DLD1 (cell line): Measurements from ENCODE around the gene HOXA11.

ENCODE experiments used
- in situ Hi-C: cut with HindIII; loops from 2 replicates; pipeline ENCODE4 v1.10.0; 2017; ENCODE audit warnings: low sequenced_read_pairs

The HOXA11 gene

DNA sequence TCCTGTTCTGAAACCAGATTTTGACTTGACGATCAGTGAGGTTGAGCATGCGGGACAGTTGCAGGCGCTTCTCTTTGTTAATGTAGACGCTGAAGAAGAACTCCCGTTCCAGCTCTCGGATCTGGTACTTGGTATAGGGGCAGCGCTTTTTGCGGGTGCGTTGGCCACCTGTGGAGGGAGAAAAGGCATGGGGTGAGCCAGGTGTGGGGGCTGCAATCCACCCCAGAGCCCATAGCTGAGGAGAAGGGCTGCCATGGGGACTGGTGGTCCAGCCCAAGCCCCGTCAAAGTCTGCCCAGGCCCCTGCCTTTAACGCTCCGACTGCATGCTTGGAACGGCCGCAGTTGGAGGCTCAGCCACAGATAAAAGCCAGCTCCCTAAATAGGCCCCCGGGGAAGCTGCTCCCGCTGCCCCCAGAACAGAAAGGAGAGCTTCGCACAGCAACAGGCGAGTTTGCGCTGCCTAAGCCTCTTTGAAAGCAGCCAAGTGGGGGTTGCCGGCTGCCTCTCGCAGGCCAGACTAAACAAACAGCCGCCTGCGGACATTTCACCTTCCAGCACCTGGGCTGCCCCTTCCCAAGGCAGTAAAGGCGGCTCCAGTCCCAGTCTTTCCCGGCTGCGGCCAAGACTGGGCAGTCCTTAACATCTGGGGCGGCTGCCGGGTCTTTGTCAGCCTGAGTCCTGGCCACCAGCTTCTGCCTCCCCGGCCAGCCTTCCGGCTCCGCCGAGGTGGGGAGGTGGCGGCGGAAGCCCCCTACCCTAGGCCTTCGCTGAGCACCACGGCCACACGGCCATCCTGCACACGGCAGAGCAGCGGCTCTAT lies 2.0 kb downstream of the HOXA11 start:
- in situ Hi-C loops = no loop called here

DNA sequence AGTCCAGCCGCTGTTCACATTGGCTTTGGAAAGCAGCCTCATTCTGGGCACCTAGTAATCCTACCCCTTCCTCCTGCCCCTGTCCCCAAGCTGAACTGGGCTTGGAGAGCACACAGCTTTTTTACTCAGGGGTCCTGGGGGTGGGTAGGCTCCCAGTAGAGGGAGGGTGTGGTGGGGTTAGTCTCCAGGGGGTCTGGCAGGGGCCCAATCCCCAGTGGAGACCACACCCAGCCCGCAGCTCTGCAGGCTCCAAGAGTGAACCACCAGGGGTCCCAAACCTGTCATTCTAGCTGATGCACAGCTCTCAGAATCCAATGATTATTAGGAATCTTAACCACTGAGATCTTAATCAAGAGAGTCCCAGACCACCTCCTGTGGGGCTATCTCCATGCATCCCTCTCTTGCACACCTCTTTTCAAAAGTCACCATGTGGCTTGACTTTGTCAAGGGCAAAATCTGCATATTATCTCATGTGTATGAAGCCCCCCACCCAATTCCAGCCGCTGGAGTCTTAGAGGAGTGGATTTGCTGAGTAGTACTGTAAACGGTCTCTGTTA lies 2.7 kb downstream of the HOXA11 start:
- in situ Hi-C loops = no loop called here

DNA sequence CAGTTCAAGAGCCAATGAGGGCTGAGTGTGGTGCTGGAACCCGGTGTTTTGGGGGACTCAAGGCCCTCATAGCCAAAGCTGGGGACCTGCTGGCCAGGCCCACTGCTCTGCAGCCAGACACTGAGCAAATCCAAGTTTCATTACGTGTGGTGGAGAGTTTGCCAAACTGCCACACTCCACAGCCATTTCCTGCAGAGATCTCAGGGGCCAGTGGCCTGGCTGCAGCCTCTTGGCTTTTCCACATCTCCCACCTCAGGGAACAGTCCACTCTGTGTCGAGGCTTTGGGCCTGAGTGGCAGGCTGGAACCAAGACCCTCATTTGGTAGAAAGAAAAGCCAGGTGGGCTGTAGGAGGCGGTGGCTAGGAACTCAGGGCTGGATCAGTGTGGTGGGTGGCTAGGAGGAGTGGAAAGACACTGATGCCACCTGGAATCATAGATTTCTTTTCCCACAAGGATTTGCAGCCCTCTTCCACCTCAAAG lies 3.2 kb downstream of the HOXA11 start:
- in situ Hi-C loops = no loop called here

DNA sequence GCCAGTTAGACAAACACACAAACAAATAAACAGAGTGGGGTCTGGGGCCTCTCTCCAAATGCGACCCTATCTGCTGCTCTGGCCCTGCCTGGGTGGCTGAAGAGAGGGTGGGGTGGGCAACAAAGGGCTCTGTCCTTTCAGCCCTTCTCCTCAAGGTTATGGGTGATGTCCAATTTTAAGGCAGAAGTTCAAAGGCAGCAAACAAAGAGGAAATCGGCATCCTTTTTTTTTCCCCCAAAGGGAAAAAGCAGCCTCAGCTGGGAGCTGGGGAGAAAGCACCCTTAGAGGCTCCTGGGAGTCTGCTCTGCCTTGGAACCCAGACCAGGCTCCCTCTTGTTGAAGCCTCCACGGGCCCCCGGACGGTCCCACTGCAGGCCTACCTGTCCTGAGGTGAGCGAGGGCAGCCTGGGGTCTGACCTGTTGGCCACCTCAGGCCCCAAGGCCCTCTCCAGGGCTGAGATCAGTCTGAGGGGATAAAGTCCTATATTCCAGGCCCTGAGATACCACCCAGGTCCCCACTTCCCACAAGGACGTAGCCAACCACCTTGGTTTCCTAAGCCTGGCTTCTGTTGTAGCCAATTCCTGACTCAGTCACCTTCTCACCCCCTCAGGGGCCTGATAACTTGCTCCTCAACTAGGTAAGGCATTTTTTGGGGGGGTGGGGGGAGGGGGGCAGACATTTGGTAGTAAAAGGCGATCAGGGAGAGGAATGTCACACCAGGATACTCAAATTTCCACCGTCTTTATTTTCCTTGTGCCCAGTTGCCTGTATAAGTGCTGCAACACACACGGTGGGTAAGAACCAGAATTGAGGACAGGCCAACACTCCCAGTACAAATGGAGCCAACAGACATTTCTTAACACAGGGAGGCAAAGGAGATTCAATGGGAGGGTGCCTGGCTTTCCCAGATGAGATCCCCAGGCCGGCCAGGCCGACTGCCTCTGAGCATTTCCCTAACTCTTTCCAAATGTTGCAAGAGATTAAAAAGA lies 4.3 kb downstream of the HOXA11 start:
- in situ Hi-C loops = no loop called here

DNA sequence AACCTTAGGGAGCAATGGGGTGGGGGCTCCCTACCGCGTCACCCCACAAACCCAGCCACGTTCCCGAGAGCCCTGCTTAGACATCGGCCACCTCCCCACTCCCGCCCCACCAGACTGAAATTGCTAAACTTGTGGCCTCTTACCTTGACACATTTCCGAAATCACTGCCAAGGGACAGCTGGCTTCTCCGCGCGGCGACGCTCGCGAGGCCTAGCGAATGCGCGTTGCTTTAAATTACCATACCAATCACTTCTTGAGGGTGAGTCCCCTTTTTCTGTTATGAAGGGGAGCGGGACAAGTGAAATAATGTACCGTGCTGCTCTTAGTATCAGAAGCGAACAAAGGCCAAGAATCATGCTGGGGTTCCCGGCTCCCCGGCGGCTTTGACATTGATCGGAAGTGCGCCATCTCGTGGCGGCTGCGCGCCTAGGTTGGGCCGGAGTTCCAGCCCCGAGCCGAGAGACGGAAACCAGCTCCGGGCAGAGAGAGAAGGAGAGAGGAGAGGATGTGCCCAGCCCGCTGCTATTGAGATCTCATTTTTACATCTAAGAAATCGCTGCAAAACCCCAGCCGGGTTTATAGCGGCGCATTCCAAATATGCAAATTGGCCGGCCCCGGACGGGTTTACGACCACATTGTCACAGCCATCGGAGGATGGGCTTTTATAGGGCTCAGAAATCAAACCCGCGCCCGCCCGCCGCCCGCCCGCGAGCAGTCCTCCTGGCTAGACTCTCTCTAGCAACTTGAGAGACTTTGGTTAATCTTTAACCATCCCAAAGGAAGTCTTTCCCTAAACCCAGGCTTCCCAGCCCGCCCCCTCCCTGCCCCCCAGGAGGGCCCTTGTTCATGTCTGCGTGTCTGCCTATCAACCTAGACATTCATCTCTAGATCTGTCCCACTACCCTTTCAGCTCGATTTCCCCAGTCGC lies 5.3 kb downstream of the HOXA11 start:
- in situ Hi-C loops = no loop called here

DNA sequence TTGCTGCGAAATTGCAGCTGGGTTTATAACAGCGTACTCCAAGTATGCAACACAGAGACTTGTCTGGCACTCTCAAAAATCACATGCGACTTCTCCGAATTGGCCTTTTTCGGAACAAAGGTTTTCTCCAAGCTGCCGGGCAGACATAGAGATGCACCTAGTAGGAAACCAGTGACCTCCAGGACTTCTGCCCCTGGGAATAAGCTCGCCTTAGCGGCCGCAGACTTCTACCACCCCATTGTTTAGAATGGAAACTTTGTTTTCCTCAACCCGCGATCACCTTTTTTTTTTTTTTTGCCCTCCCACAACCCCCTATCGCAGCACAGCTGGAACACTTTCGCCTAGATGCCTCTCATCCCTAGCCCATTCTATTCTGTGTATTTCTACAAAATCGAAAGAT lies 6.0 kb downstream of the HOXA11 start:
- in situ Hi-C loops = no loop called here

DNA sequence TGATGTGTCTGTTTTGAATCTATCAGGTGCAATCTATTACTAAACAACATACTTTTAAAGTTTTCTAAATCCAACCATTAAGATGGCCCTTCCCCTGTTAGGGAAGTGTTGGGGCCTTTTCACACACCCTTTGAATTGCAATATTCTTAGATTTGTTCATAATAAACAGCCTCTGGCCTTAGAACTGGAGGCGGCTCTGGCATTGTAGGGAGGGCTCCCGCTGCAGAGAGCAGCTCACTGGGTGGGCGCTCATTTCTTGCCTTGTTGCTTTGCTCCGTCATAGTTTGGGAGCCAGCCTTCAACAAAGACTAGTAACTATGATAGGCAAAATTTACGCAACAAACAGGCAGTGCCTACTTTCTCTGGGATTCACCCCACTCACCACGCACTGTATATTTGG lies 6.7 kb downstream of the HOXA11 start:
- in situ Hi-C loops = no loop called here

DNA sequence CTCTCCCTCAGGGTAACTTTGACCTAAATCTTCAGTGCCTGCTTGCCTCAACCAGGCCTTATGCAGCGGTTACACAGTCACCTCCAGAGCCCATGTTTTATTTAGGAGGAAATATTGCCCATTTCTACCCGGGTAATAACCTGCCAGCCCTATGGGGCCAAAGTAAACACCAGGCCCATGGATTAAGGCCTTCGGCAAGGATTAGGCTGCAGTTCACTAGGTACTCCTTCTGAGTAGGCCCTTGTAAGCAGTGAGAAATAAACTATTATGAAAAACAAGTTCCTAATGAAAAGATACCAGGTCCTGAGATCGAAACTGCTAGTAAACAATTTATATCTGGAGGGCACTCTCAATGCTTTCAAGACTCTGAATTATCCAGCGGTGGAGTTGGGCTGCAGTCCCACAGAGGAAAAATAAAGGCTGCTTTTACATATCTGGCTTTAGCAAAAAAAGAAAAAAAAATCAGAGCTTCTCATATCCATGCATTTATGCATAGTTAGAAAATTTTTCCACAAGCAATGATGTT lies 7.2 kb downstream of the HOXA11 start:
- in situ Hi-C loops = no loop called here

DNA sequence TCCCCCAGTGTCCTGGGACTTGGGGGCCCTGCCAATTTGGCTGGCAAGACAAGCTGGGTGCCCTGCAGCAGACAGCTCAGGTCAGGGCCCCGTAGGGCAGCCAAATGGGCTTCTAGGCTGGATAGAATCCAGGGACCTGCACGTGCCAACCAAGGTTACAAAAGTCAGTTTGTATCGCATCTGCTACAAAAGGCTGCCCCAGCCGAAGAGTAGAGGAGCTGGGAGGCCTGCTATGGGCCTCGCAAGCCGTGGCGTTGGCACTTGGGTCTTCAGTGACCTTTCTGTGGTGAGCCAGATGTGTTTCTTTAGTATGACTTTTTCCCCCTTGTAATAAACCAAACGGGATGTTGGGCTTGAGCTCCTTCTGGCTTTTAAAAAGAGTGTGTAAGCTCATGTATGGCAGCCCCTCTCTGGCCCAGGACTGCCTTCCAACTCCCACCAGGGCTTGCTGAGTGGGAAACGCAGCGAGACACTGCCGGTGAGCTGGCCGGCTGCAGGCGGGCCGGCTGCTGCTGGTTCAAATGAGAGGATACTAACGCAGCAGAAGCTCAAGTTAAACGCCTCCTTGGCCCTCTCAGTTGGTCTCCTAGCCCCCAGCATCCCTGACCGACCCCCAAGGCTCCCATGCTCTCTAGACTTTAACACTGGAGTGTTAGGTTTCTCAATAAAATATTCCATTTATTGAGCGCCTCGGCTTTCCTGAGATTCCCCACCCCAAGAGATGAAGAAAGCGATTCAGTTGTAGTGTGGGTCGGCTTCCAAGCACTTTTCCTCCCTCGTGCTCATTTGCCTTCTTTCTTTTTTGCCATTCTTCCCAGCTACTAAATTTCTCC lies 7.9 kb downstream of the HOXA11 start:
- in situ Hi-C loops = no loop called here

DNA sequence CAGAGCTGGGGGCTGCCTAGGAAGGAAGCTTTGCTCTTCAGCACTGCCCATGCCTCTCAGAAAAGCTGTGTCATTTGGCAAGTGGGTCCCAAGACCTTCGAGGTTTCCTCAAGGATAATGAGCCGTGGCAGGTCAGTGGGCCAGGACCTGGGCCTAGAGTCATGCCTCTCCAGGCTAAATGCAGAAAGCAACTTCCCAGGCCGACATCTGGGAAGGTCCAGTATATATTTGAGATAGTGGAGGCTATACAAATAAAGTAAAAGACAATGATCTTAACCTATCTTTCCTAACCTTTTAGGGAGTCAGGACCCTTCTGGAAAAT lies 8.5 kb downstream of the HOXA11 start:
- in situ Hi-C loops = no loop called here

DNA sequence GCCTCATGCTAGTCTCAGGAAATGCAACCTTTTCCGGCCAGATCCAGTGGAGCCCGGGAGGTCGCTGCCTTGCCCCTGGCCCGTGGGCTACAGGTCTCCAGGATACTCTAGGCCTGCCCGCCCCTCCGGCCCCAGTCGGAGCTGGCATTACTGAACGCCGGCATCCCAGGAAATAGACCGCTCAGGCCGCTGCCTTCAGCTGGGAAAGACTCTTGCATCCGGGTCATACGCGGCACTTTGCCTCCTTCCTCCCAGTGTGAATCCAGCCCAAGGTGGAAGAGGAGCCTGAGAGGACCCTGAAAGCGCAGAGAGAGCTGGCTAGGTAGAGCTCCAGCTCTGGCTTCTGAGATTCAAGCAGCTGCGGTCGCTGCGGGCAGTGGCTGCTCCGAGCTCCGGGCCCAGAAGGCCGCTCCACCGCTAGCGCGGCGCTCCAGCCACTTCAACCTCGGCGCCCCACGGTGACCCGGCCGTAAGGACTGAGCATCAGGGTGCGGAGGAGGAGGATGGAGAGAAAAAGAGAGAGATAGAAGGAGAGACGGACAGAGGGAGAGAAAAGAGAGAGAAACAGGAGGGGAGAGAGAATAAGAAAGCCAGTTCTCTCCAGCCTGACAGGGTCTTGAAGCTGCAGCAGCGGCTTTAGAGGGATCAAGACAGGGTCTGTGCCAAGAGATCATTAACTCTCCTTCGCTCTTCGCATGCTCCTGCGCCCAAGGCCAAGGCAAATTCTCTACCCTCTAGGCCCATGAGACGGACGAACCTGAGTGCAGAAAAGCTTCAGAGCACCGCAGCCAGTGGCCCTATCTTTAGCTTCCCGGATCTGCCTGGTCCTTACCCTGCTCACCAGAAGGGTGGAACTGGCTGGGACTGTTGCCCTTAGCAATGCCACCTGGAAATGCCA lies 9.2 kb downstream of the HOXA11 start:
- in situ Hi-C loops = no loop called here

DNA sequence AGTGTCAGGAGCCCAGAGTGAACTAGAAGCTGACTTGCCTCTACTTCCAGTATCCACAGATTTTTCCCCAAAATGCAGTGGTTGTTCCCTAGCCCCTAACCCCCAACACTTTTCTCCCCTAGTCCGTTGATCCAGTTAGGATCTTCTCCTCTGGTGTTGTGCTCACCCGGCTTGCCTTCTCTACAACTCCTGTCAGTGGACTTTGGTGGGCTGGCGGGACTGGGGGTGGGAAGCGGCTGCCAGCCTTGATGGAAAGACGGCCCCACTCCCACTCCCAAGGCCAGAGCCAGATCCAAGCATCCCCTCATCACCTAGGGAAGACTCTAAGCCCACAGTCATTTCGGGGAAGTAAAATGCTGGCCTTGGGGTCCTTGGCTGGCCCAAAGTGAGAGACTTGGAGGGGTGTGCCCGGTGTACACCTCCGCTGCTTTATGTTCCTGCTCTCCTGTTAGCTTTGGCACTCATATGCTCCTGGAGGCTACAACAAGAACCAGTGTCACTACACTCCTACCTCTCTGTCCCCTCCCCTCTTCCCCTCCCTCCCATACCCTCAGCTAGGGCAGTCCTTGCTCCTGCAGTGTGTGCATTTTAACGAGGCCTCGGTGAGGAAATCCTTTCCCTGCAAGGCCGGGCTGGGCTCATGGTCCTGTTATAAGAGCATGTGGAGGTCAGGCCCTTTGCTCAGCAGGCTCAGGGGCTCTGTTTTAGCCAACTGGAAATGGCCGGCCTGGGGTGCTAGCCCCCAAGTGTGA lies 10.0 kb downstream of the HOXA11 start:
- in situ Hi-C loops = no loop called here

DNA sequence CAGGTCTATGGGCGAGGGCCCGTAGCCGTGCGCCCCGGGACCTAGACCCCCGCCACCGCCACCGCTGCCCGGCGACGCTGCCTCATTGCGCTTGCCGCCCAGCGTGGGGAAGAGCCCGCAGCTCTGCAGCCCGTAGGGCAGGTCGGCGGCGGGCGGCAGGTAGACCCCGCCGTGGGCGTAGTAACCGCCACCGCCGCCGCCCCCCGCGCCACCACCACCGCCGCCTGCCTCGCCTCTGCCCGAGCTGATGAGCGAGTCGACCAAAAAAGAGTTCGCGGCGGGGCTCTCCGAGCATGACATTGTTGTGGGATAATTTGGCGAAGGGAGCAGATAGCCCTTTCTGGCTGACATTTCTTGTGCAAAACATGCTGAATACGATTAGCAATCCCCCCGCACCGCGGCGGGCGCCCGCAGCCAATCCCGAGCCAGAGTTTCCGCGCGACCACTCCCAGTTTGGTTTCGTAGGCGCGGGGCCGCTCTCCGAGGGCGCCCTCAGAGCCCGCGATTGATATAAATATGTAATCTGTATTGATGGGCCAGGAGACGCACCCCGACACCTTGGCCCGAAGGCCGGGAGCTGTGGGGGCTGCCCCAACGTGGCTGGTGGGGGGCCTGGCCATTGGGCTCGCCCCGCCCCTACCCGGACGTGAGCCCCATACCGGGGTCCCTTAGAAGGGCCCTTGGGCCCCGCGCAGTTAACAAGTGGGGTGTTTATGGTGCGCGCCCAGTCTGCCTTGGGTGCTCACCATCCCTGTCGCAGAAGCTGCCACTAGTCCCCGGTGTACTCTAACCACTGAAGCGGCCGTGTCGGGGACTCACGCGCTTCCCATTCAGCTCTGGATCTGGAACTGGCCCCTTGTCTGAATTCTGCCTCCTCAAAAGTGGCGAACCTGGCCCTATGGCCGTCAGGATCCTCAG lies 10.8 kb downstream of the HOXA11 start, which contains the start of gene HOXA10:
Gene HOXA10, minus strand, starts transcription at position 365 of the 918 bp plus-strand sequence. Its CDS starts 14 bp downstream, at position 351.
- in situ Hi-C loops = no loop called here

DNA sequence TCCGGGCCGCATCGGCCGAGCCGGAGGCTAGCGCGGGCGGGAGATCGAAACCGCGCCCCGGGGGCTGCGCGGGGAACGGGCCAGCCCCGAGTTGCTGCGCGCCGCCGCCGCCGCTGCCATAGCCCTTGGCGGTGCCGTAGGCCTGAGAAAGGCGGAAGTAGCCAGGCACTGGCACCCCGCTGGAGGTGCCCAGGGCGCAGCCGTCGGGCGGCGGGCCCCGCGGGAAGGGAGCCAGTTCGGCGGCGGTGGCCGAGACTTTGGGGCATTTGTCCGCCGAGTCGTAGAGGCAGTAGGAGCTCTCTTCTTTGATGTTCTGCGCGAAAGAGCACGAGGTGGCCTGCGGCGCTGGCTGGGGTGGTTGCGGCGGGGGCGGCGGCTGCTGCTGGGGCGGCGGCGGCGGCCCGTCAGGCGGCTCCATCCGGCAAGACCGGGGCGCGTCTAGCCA lies 11.5 kb downstream of the HOXA11 start:
- in situ Hi-C loops = no loop called here

DNA sequence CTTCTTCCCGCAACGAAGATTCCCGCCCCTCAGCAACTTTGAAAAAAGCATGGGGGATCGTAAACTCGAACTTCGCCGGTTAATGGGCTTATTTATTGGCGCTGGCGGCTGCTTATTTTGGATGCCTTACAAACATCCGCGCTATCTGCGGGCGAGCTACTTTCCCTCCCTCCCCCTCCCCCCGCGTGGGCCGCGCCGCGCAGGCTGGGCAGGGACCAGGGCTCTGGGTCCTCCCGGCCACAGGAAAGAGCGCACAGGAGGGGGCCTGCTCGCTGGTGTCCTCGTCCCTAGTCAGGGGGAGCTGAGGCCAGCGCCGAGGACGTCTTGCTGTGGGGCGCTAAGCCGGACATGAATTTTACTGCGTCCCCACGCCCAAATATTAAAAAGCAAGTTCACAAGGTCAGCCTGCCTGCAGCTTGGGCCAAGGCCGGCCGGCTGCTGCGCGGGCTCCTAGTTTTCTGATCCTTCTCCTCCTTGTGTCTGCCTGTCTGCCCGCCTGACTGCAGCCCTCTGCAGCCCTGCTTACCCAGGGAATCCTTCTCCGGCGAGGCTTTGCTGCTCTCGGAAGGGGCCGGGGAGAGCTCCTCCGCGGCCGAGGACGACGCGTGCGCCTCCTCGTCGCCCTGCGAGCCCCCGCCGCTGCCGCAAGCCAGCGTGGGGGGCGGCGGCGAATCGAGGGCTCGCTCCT lies 12.1 kb downstream of the HOXA11 start:
- in situ Hi-C loops = no loop called here

DNA sequence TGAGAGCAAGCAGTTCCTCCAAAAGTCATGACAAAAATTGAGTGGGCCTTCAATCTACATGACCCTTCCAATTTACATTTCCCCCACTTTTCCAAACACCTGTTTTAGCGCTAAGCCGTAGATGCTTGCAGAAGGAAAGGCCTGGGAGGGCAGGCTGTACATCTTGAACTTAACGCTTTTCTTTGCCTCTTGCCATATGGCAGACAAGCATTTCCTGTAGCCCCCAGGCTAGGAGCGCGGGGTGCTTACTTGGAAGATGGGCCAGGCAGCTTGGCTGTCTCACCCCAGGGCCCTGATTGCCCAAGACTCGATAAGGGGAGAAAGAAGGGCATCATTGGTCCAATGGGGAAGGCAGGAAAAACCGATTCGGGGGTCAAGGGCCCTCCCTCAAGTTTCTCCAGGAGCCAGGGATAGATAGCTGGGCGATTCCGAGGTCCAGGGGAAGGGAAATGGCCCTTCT lies 12.7 kb downstream of the HOXA11 start:
- in situ Hi-C loops = no loop called here
